ENCODE results near the gene PRSS2. TPM values are rescaled to one million over a fixed set of nuclear protein-coding genes. Genes with fewer than 3 reads are reported as not detected.

PRSS2 gene
- total RNA-seq, 3 donors from 2014 or later = 18.0 to 30.0 (median 25.2) TPM

Other genes starting within 250 kb of the PRSS2 start
- gene PRSS1, start 21.5 kb upstream of the PRSS2 start, total RNA-seq = 10 to 100 TPM in 1 of 3 donors, 1 to 10 TPM in 2; 6.6 to 11.7 (median 9.2) TPM
- gene EPHB6, start 84.1 kb downstream of the PRSS2 start, total RNA-seq = 1 to 10 TPM; 6.7 to 8.3 (median 8.0) TPM
- gene TRPV6, start 114.8 kb downstream of the PRSS2 start, total RNA-seq = not detected
- gene TRPV5, start 162.8 kb downstream of the PRSS2 start, total RNA-seq = not detected
- gene LLCFC1, start 168.5 kb downstream of the PRSS2 start, total RNA-seq = not detected
- gene KEL, start 191.4 kb downstream of the PRSS2 start, total RNA-seq = under 1 TPM in 1 of 3 donors, not detected in 2; 0.33 TPM

Data from activated T-cell treated with anti-CD3 and anti-CD28 coated beads, Interleukin-2, amount 50 U/mL, for 4 hours (primary cell).